ENCODE data around the gene RHOBTB3. TPM values are rescaled to one million over a fixed set of nuclear protein-coding genes. Genes with fewer than 3 reads are reported as not detected.
A peak's percentile ranks its signal among the peaks of the same experiment; 100 is the strongest.

RHOBTB3 gene
- total and polyA plus RNA-seq, 10 of the 15 experiments (the other 5 are each of a cell fraction or from before 2014, with no cell fraction given), result 3.6 to 42.8 (median 8.4) TPM

DNA sequence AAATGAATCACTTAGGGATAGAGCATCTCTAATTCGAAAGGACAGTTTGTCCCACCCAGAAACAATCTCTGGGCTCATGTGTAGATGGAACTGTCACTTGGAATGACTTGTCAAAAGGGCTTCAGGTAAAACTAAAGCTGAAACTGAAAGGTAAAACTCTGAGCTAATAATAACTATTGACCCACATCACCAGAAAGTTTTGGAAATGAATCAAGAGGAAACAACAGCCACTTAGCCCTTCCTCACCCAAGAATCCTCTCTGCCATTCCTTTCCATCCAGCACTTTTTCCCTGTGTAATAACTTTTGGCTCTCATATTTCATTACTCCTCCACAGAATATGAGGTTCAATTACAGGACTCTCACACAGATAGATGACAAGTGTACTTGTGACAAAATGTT, 105.4 kb downstream of the RHOBTB3 start:
- Histone ChIP-seq H3K4me1 (ENCODE audit: control insufficient read depth, insufficient read depth, low read length) (peaks cover 29% of the 10 kb centered on the region), H3K9ac (ENCODE audit: control insufficient read depth, insufficient read depth, low read length) (no peak overlapping the region), H3K79me2 (ENCODE audit: control insufficient read depth, insufficient read depth, low read length) (peaks cover 4% of the 10 kb centered on the region), H4K20me1 (ENCODE audit: control insufficient read depth, insufficient read depth) (no peaks in the 10 kb centered on the region), H3K36me3 (ENCODE audit: control insufficient read depth in 2 of 2, insufficient read depth in 2 of 2, low read length in 1 of 2) (no peaks in the 10 kb centered on the region), H3K4me3 (peak overlapping the region; percentile 72), H3K27ac (ENCODE audit: control insufficient read depth, insufficient read depth) (peak overlapping the region; percentile 86; the same call in 1 of the 2 replicates), H3K9me3 (replicated peaks; ENCODE audit: control insufficient read depth, insufficient read depth, low read length) (no peaks in the 10 kb centered on the region), H3K4me2 (ENCODE audit: control insufficient read depth, insufficient read depth) (peak overlapping the region; percentile 98), H2AFZ (ENCODE audit: control insufficient read depth, low read depth, low read length) (no peak overlapping the region), H3K27me3 (replicated peaks in 1 of 2; ENCODE audit: control insufficient read depth in 2 of 2, insufficient read depth in 2 of 2, low read length in 1 of 2) (no peaks in the 10 kb centered on the region)
- SMC1A ChIA-PET (ENCODE audit: uncharacterized antibody, unreplicated experiment), result interaction anchor here (0.6 to 21.9 kb wide), 12 partner anchors 12 to 192 kb away, joined by 3 to 622 read pairs (median 6); partner anchors contain the start of genes GLRX and RFESD
- 0% methylated on average over 1 of the region's 1 CpG for WGBS (ENCODE audit: insufficient coverage, insufficient replicate concordance, low lambda C conversion rate, missing lambda C conversion rate)
- RAD21 ChIA-PET (ENCODE audit: unreplicated experiment), result interaction anchor here (0.7 to 11.7 kb wide), 11 partner anchors 10 to 192 kb away, joined by 3 to 186 read pairs (median 4); partner anchors contain the start of gene GLRX
- no TSS peak for BruUV-seq (replicated peaks)
- intact Hi-C loops (cut with micrococcal nuclease; ENCODE audit: unreplicated experiment) (loop anchor here (5.0 kb wide), 1 partner anchor 104 kb away; the partner anchor contains the start of gene RHOBTB3), in situ Hi-C loops (cut with MboI) (no loop called here)
- CTCF ChIA-PET, result interaction anchor here (0.9 to 17.6 kb wide), 12 partner anchors 9 to 759 kb away, joined by 3 to 653 read pairs (median 8); partner anchors contain the start of gene GLRX
- peak; percentile 10 for ATAC-seq
- DNase-seq (ENCODE audit: low read depth, low spot score), result no peak
- POLR2A ChIA-PET, result interaction anchor here (0.8 to 4.1 kb wide), 5 partner anchors 13 to 190 kb away, joined by 4 to 43 read pairs (median 23); partner anchors contain the start of genes GLRX and RFESD
- FAIRE-seq, result no peak
- TF ChIP-seq SMARCA5 (IDR thresholded peaks at IDR 0.05) (no peak), HDAC6 (IDR thresholded peaks at IDR 0.05; ENCODE audit: unreplicated experiment) (no peak), CREM (IDR thresholded peaks at IDR 0.05; ENCODE audit: low read depth) (0 out of 2 replicates have a peak, but pooled peaks have one; percentile 9), PAX5 (IDR thresholded peaks at IDR 0.05; ENCODE audit: borderline replicate concordance, low read depth, low read length) (no peak), LARP7 (IDR thresholded peaks at IDR 0.05) (no peak), MAX (IDR thresholded peaks at IDR 0.05; ENCODE audit: low read depth, low read length) (no peak), IKZF1 (conservative IDR thresholded peaks at IDR 0.05) (peak; percentile 53), IKZF2 (IDR thresholded peaks at IDR 0.05) (peak; percentile 56 to 60; a peak in 3 of 4 replicates), TAF1 (IDR thresholded peaks at IDR 0.05; ENCODE audit: borderline replicate concordance, low read depth, low read length) (no peak), CHD2 (IDR thresholded peaks at IDR 0.05; ENCODE audit: borderline replicate concordance, low read depth, low read length) (no peak), RAD51 (IDR thresholded peaks at IDR 0.05) (no peak), CHD1 (IDR thresholded peaks at IDR 0.05; ENCODE audit: low read depth, low read length) (no peak), EED (IDR thresholded peaks at IDR 0.05; ENCODE audit: low read depth) (peak; percentile 80), JUNB (IDR thresholded peaks at IDR 0.05) (peak; percentile 58), ZBED1 (IDR thresholded peaks at IDR 0.05; ENCODE audit: borderline replicate concordance) (no peak)
- TF ChIP-seq, protein P1, sequence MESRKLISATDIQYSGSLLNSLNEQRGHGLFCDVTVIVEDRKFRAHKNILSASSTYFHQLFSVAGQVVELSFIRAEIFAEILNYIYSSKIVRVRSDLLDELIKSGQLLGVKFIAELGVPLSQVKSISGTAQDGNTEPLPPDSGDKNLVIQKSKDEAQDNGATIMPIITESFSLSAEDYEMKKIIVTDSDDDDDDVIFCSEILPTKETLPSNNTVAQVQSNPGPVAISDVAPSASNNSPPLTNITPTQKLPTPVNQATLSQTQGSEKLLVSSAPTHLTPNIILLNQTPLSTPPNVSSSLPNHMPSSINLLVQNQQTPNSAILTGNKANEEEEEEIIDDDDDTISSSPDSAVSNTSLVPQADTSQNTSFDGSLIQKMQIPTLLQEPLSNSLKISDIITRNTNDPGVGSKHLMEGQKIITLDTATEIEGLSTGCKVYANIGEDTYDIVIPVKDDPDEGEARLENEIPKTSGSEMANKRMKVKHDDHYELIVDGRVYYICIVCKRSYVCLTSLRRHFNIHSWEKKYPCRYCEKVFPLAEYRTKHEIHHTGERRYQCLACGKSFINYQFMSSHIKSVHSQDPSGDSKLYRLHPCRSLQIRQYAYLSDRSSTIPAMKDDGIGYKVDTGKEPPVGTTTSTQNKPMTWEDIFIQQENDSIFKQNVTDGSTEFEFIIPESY (IDR thresholded peaks at IDR 0.05), result no peak
- TF ChIP-seq, protein P2, sequence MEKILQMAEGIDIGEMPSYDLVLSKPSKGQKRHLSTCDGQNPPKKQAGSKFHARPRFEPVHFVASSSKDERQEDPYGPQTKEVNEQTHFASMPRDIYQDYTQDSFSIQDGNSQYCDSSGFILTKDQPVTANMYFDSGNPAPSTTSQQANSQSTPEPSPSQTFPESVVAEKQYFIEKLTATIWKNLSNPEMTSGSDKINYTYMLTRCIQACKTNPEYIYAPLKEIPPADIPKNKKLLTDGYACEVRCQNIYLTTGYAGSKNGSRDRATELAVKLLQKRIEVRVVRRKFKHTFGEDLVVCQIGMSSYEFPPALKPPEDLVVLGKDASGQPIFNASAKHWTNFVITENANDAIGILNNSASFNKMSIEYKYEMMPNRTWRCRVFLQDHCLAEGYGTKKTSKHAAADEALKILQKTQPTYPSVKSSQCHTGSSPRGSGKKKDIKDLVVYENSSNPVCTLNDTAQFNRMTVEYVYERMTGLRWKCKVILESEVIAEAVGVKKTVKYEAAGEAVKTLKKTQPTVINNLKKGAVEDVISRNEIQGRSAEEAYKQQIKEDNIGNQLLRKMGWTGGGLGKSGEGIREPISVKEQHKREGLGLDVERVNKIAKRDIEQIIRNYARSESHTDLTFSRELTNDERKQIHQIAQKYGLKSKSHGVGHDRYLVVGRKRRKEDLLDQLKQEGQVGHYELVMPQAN (conservative IDR thresholded peaks at IDR 0.05), result no peak
- TF ChIP-seq, protein P3, sequence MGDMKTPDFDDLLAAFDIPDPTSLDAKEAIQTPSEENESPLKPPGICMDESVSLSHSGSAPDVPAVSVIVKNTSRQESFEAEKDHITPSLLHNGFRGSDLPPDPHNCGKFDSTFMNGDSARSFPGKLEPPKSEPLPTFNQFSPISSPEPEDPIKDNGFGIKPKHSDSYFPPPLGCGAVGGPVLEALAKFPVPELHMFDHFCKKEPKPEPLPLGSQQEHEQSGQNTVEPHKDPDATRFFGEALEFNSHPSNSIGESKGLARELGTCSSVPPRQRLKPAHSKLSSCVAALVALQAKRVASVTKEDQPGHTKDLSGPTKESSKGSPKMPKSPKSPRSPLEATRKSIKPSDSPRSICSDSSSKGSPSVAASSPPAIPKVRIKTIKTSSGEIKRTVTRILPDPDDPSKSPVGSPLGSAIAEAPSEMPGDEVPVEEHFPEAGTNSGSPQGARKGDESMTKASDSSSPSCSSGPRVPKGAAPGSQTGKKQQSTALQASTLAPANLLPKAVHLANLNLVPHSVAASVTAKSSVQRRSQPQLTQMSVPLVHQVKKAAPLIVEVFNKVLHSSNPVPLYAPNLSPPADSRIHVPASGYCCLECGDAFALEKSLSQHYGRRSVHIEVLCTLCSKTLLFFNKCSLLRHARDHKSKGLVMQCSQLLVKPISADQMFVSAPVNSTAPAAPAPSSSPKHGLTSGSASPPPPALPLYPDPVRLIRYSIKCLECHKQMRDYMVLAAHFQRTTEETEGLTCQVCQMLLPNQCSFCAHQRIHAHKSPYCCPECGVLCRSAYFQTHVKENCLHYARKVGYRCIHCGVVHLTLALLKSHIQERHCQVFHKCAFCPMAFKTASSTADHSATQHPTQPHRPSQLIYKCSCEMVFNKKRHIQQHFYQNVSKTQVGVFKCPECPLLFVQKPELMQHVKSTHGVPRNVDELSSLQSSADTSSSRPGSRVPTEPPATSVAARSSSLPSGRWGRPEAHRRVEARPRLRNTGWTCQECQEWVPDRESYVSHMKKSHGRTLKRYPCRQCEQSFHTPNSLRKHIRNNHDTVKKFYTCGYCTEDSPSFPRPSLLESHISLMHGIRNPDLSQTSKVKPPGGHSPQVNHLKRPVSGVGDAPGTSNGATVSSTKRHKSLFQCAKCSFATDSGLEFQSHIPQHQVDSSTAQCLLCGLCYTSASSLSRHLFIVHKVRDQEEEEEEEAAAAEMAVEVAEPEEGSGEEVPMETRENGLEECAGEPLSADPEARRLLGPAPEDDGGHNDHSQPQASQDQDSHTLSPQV (IDR thresholded peaks at IDR 0.05), result no peak
